K562 (cell line): Measurements from ENCODE around the gene CAPN14. TPM values are rescaled to one million over a fixed set of nuclear protein-coding genes. Genes with fewer than 3 reads are reported as not detected.
"Not testable (repeated sequence)": the region's sequence is repeated elsewhere in the genome, so short reads cannot be mapped to it uniquely, and the experiment has no call there.

Experiments
- ATAC-seq: fragments of 200-7000 bp; cut with Tn5 transposase; 3 replicates; pipeline ENCODE4 v1.9.1; 2020; ENCODE audit warnings: moderate library complexity
- BruUV-seq: library from RNA; stranded (reverse); fragments of 400-500 nt; replicated peaks from 2 replicates; lab custom pipeline; 2021; lab: Mats Ljungman, UMichigan
- CTCF ChIA-PET: fragments of 300-600 bp; formaldehyde crosslinking; extraction: SDS; loops from one replicate; lab custom pipeline; 2021; ENCODE audit warnings: low intra/inter-chr PET ratio; lab: Yijun Ruan, JAX
- POLR2A ChIA-PET: fragments of 300-600, 350-650 bp; sonication (Branson Sonifier 250); formaldehyde crosslinking; extraction: SDS; loops from one replicate; lab custom pipeline; 2021; ENCODE audit warnings: antibody characterized with exemption, inconsistent platforms; lab: Yijun Ruan, JAX
- DNase-seq, 4 experiments: peaks; one replicate each; pipeline versions ENCODE4 v3.0.0 to v3.0.0-alpha.2; 2011 to 2018; ENCODE audit warnings: low spot score in 3 of 4, mixed read lengths in 3 of 4; ENCODE audit errors: extremely low read depth in 1 of 4
- FAIRE-seq: peaks from 2 replicates; lab custom pipeline; 2011; peaks lifted over from hg19 to GRCh38; lab: Jason Lieb, UNC
- H2AFZ ChIP-seq: 2 replicates; pipeline ENCODE4 v1.6.0; 2011; ENCODE audit warnings: low read depth, low read length, control low read depth, inconsistent platforms
- H3K27ac ChIP-seq: fragments of 200-600 bp; 3 replicates; pipeline ENCODE4 v1.8.0; 2011; ENCODE audit warnings: low read depth, mild to moderate bottlenecking, control low read depth, inconsistent platforms, low read length, moderate library complexity, mixed read lengths; ENCODE audit errors: extremely low read depth
- H3K27me3 ChIP-seq, 2 experiments: fragments of 300-600 bp in 1 of 2; 2 replicates in 1 of 2; 3 replicates in 1 of 2; pipeline versions ENCODE4 v1.6.0 to v1.8.0; 2011; ENCODE audit warnings: inconsistent platforms in 2 of 2, low read length in 2 of 2, mild to moderate bottlenecking in 1 of 2, mixed read lengths in 1 of 2, moderate library complexity in 1 of 2; ENCODE audit not compliant: control insufficient read depth in 2 of 2, insufficient read depth in 2 of 2
- H3K36me3 ChIP-seq: fragments of 300-600 bp; 3 replicates; pipeline ENCODE4 v1.8.0; 2011; ENCODE audit warnings: mild to moderate bottlenecking, low read length, inconsistent platforms; ENCODE audit not compliant: control insufficient read depth, insufficient read depth
- H3K4me1 ChIP-seq, 2 experiments: fragments of 200-600 bp in 1 of 2; replicated peaks in 1 of 2; 2 replicates in 1 of 2; 3 replicates in 1 of 2; pipeline versions ENCODE4 v1.5.1 to v1.8.0; 2011; ENCODE audit warnings: inconsistent platforms in 2 of 2, low read length in 2 of 2, mild to moderate bottlenecking in 1 of 2, mixed read lengths in 1 of 2, moderate library complexity in 1 of 2; ENCODE audit not compliant: control insufficient read depth in 2 of 2, insufficient read depth in 2 of 2
- H3K4me2 ChIP-seq: 2 replicates; pipeline ENCODE4 v1.6.1; 2011; ENCODE audit warnings: low read length, control low read depth, inconsistent platforms, mixed read lengths; ENCODE audit not compliant: insufficient read depth
- H3K4me3 ChIP-seq: fragments of 200-600 bp; sonication (generic), shearing (Covaris generic); 2 replicates; pipeline ENCODE4 v1.5.1; 2016; ENCODE audit warnings: control low read depth, inconsistent platforms
- H3K79me2 ChIP-seq: fragments of 200-600 bp; 3 replicates; pipeline ENCODE4 v1.8.0; 2011; ENCODE audit warnings: low read length, inconsistent platforms; ENCODE audit not compliant: control insufficient read depth, insufficient read depth
- H3K9ac ChIP-seq, 2 experiments: 2 replicates each; pipeline versions ENCODE4 v1.6.0 to v1.6.1; 2011; ENCODE audit warnings: low read depth in 2 of 2, low read length in 2 of 2, control low read depth in 1 of 2, inconsistent platforms in 1 of 2, mild to moderate bottlenecking in 1 of 2, mixed read lengths in 1 of 2; ENCODE audit not compliant: insufficient read depth in 1 of 2
- H3K9me1 ChIP-seq: one replicate; pipeline ENCODE4 v1.6.0; 2011; ENCODE audit warnings: inconsistent platforms, mild to moderate bottlenecking, low read length, moderate library complexity; ENCODE audit not compliant: control insufficient read depth, insufficient read depth
- H3K9me3 ChIP-seq: replicated peaks from 2 replicates; pipeline ENCODE4 v1.5.1; 2011; ENCODE audit warnings: low read depth, low read length, inconsistent platforms; ENCODE audit not compliant: control insufficient read depth, insufficient read depth
- H4K20me1 ChIP-seq: replicated peaks from 2 replicates; pipeline ENCODE4 v1.6.1; 2011; ENCODE audit warnings: low read length, inconsistent platforms, mixed read lengths; ENCODE audit not compliant: control insufficient read depth, insufficient read depth
- FOS ChIP-seq: IDR thresholded peaks from 3 replicates; pipeline ENCODE4 v1.6.1; 2011; ENCODE audit not compliant: insufficient read length; ENCODE audit errors: extremely low read depth
- NR2F6 ChIP-seq: fragments of 450-650 bp; formaldehyde crosslinking; IDR thresholded peaks from 2 replicates; pipeline ENCODE4 v1.4.0; 2020; ENCODE audit warnings: mild to moderate bottlenecking
- RFX7 ChIP-seq: fragments of 250-450 bp; sonication (Bioruptor Pico); IDR thresholded peaks from 2 replicates; pipeline ENCODE4 v1.5.1; 2021; ENCODE audit warnings: mild to moderate bottlenecking
- WGBS: fragments of 100-300 bp; shearing (Covaris generic); methylation state at CpG from one replicate; pipeline ENCODE4 v1.1.6; 2016; ENCODE audit warnings: low coverage, mixed read lengths; ENCODE audit not compliant: insufficient coverage; ENCODE audit errors: missing lambda C conversion rate; 5-methylcytosine and 5-hydroxymethylcytosine counted together
- in situ Hi-C: fragments of 300-500 bp; cut with MboI; formaldehyde crosslinking; loops from 4 replicates; pipeline ENCODE4 v1.15.0; 2018; ENCODE audit warnings: inconsistent platforms, mixed read lengths
- intact Hi-C: fragments of 100-400 bp; cut with micrococcal nuclease; formaldehyde crosslinking; loops from 2 replicates; pipeline ENCODE4 v1.14.2; 2022
- polyA plus RNA-seq, 8 experiments: library from polyadenylated mRNA; depleted of rRNA in 4 of 8; stranded (reverse) in 5 of 8; unstranded in 3 of 8; fragments of >200 nt; fragmentation: Nextera tagmentation in 2 of 8; fragmentation: Illumina TruSeq in 1 of 8; extraction: Ambion mirVana in 2 of 8; extraction: Trizol in 1 of 8; gene quantifications; 2 replicates each; pipeline versions ENCODE4 v1.2.1 to v1.2.3, GENCODE V29; 2011 to 2014; ENCODE audit warnings: inconsistent platforms in 1 of 8, missing spikeins in 1 of 8
- total RNA-seq, 7 experiments: library from RNA; depleted of rRNA in 6 of 7; stranded (reverse); fragments of >200 nt in 6 of 7; fragmentation: Illumina TruSeq in 2 of 7; extraction: Trizol in 2 of 7; gene quantifications; 2 replicates each; pipeline versions ENCODE4 v1.2.1 to v1.2.3, GENCODE V29; 2011 to 2021; ENCODE audit warnings: low replicate concordance in 1 of 7
- TF ChIP-seq, protein P1 (sequence below): fragments of 200-600 bp; sonication (generic); IDR thresholded peaks from one replicate; pipeline ENCODE4 v1.6.1; 2012; ENCODE audit warnings: mild to moderate bottlenecking, low read depth, low read length, inconsistent platforms
- TF ChIP-seq, protein P2 (sequence below): fragments of 250-450 bp; sonication (Bioruptor Pico); IDR thresholded peaks from 2 replicates; pipeline ENCODE4 v1.5.0; 2021; ENCODE audit warnings: mild to moderate bottlenecking, moderate library complexity

The CAPN14 gene
- total and polyA plus RNA-seq, 9 of the 15 experiments (the other 6 are each of a cell fraction or from before 2014, with no cell fraction given), result not detected

DNA sequence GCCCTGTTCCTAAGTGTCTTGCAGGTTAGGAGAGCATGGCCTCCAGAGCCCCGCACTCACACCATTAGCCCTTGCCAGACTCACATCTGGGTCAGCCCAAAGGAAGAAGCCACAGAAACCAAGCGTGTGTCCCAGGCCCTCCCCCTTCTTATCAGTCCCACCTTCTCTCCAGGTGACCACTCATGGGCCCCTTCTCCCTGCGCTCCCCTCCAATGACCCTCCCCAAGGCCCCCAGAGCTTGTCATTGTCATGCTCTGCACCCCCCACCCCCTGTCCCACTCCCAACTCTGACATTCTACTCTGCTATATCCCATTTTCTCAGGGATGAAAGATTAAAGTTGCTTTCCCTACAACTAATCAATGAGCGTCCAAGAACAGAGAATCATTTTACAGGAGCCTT is 30.1 kb downstream of the CAPN14 start (continued):
- TF ChIP-seq, protein P1, sequence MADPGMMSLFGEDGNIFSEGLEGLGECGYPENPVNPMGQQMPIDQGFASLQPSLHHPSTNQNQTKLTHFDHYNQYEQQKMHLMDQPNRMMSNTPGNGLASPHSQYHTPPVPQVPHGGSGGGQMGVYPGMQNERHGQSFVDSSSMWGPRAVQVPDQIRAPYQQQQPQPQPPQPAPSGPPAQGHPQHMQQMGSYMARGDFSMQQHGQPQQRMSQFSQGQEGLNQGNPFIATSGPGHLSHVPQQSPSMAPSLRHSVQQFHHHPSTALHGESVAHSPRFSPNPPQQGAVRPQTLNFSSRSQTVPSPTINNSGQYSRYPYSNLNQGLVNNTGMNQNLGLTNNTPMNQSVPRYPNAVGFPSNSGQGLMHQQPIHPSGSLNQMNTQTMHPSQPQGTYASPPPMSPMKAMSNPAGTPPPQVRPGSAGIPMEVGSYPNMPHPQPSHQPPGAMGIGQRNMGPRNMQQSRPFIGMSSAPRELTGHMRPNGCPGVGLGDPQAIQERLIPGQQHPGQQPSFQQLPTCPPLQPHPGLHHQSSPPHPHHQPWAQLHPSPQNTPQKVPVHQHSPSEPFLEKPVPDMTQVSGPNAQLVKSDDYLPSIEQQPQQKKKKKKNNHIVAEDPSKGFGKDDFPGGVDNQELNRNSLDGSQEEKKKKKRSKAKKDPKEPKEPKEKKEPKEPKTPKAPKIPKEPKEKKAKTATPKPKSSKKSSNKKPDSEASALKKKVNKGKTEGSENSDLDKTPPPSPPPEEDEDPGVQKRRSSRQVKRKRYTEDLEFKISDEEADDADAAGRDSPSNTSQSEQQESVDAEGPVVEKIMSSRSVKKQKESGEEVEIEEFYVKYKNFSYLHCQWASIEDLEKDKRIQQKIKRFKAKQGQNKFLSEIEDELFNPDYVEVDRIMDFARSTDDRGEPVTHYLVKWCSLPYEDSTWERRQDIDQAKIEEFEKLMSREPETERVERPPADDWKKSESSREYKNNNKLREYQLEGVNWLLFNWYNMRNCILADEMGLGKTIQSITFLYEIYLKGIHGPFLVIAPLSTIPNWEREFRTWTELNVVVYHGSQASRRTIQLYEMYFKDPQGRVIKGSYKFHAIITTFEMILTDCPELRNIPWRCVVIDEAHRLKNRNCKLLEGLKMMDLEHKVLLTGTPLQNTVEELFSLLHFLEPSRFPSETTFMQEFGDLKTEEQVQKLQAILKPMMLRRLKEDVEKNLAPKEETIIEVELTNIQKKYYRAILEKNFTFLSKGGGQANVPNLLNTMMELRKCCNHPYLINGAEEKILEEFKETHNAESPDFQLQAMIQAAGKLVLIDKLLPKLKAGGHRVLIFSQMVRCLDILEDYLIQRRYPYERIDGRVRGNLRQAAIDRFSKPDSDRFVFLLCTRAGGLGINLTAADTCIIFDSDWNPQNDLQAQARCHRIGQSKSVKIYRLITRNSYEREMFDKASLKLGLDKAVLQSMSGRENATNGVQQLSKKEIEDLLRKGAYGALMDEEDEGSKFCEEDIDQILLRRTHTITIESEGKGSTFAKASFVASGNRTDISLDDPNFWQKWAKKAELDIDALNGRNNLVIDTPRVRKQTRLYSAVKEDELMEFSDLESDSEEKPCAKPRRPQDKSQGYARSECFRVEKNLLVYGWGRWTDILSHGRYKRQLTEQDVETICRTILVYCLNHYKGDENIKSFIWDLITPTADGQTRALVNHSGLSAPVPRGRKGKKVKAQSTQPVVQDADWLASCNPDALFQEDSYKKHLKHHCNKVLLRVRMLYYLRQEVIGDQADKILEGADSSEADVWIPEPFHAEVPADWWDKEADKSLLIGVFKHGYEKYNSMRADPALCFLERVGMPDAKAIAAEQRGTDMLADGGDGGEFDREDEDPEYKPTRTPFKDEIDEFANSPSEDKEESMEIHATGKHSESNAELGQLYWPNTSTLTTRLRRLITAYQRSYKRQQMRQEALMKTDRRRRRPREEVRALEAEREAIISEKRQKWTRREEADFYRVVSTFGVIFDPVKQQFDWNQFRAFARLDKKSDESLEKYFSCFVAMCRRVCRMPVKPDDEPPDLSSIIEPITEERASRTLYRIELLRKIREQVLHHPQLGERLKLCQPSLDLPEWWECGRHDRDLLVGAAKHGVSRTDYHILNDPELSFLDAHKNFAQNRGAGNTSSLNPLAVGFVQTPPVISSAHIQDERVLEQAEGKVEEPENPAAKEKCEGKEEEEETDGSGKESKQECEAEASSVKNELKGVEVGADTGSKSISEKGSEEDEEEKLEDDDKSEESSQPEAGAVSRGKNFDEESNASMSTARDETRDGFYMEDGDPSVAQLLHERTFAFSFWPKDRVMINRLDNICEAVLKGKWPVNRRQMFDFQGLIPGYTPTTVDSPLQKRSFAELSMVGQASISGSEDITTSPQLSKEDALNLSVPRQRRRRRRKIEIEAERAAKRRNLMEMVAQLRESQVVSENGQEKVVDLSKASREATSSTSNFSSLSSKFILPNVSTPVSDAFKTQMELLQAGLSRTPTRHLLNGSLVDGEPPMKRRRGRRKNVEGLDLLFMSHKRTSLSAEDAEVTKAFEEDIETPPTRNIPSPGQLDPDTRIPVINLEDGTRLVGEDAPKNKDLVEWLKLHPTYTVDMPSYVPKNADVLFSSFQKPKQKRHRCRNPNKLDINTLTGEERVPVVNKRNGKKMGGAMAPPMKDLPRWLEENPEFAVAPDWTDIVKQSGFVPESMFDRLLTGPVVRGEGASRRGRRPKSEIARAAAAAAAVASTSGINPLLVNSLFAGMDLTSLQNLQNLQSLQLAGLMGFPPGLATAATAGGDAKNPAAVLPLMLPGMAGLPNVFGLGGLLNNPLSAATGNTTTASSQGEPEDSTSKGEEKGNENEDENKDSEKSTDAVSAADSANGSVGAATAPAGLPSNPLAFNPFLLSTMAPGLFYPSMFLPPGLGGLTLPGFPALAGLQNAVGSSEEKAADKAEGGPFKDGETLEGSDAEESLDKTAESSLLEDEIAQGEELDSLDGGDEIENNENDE, result no peak
- TF ChIP-seq, protein P2, sequence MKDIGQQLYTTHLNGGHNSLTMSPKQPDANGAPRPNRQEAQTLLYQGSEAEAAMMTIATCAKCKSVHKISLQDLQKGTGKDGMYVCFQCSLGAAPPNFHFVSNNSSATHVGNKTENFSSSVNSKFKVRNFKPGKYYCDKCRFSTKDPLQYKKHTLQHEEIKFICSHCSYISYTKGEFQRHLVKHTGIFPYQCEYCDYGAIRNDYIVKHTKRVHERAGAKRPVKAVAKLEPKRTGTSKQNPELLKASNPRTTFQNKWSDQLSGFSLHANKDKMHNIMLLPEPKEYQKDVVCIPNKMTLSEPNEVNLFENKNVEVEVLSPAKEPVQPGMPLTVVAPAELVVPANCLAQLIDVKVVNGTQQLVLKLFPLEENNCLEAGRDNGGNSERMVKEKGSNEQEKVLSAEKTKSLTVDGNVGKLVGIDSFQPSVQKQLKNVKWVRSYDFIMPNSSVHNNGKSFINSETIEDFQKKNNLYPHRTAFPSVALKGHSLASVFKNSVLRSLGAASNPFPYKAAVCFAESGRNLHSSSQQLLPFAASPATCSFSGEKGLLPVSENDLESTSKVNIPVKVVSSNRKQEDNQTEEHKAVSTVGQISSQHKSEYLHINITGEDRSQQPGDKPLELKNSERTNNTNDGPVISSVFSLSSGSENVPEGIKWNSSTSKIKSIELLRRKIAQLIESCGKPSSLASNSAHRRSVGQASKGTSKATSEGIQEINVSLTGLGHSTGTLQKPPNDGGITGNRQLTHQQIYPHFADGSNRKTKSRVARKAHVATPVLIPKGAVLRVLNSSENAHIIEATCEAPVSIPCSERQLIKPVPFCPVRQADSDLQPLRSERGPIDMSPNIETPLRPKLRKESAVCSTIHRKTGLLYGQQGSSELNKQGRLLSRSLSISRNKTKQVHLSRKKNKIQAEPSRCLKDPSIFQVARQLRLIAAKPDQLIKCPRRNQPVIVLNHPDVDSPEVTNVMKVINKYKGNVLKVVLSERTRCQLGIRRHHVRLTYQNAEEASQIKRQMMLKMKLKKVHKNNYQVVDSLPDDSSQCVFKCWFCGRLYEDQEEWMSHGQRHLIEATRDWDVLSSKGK (CRISPR knock-in tag), result no peak
- TF ChIP-seq RFX7 (CRISPR knock-in tag) (no peak), FOS (no peak), NR2F6 (CRISPR knock-in tag) (no peak)
- TF ChIP-seq, all 486 proteins: peak for 0

DNA sequence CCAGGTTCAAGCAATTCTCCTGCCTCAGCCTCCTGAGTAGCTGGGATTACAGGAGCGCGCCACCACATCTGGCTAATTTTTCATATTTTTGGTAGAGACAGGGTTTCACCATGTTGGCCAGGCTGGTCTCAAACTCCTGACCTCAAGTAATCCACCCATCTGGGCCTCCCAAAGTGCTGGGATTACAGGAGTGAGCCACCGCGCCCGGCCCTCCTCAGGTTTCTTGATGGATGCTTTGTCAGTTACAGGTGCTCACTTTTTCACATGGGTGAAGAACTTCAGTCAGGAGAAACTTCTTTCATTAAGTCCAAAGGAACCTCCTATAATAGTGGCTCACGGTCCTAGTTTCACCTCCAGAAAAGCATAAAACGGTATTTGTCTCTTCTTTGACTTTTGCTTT is 33.3 kb downstream of the CAPN14 start:
- BruUV-seq, H3K9ac ChIP-seq, H3K4me2 ChIP-seq, H4K20me1 ChIP-seq, H3K79me2 ChIP-seq, H3K9me1 ChIP-seq, in situ Hi-C loops, intact Hi-C loops, DNase-seq, CTCF ChIA-PET, H2AFZ ChIP-seq, H3K27ac ChIP-seq, ATAC-seq, POLR2A ChIA-PET, H3K36me3 ChIP-seq, H3K4me3 ChIP-seq, FAIRE-seq, H3K9me3 ChIP-seq, H3K27me3 ChIP-seq, H3K4me1 ChIP-seq: not testable (repeated sequence)
- WGBS, result 2% methylated on average over 7 of the region's 7 CpGs
